DMS 273 (cell line): ENCODE data around the gene METTL16.
A peak's percentile ranks its signal among the peaks of the same experiment; 100 is the strongest.

Experiments used
- DNase-seq: peaks from one replicate; lab custom pipeline; 2025; ENCODE audit not compliant: unreplicated experiment; lab: John Stamatoyannopoulos, UW

The METTL16 gene

DNA sequence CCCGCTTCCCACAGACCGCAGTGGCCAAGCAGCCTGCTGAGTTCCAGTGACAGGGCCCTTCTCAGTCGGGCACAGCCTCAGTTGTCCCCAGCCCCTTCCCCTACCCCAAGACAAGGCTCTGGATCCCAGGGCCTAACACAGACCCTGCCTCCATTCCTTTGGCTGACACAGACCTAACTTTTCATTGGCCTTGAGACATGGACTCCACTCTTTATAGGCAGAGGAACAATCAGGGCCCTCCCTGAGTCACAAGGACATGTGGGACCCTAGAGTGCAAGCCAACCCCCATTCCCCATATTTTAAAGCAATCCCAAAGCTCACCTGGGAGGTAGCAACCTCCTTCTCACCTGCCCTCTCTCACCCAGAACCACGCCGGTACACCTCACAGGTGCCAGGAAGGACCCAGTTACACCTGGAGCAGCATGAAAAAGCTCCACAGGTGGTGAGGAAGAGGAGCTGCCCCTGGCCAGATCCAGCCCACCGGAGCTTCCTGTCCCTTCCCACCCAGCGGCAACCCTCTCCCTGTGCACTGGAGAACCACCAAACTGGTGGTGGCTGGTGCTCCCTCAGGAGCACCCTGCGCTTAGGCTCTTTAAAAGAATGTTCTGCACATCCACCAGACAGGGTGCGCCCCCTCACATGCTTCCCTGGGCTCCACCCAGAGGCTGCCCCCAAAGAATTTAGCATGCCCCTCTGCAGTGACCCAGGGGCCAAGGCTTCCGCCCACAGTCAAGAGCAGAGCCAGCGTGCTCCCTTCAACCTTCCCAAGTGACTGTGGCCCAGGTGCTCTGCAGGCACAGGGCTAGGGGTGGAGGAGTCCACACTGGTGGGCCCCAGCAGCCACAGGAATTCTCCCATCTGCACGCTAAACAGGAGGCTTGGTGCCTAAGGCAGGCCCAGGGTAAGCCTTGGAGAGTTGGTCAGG, 114.2 kb downstream of the METTL16 start:
- DNase-seq, result no peak

DNA sequence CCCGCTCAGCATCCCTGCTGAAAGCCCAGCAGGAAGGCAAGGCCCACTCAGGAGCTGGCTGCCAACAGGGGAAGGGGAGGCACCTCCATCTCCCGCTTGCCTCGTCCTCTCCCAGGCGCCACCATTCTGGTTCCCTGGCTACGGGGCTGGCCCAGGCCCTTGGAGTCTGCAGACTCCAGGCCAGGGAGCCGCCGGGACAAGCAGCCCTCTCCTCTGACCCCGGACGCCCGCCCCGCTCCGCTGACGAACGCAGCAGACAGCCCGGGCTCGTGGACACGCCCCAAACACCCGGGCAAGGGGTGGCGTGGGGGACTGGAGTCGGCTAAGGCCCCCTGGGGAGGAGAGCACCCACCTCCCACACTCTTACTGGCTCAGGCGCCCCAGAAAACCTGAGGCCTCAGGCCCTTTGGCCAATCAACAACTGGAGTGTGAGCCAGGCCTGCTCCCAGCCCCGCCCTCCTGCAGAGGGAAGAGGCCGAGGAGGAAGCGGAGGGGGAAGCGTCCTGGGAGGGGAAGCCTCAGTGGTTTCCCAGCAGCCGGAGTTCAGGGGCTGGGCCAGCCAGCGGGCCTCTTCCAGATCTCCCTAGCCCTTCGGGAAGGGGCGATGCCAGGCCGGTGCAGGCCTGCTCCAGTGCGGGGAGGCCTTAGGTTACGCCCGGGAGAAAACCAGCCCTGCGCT, 115.0 kb downstream of the METTL16 start:
- peak; percentile 80 for DNase-seq

DNA sequence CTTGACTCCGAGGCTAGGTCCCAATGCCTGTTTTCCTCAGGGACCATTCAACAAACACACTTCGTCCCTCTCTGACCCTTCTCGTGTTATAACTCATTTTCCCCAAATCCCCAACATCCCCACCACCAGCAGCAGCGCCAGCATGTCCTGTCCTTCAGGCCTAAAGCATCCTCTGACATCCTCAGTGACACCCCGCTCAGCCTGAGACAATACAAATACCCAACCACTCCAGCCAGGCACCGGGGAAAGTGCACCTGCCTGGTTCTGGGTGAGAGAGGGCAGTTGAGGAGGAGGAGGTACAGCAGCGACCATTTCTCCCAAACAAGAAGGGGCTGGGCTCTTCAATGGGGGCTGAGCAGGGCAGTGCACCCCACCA, 115.5 kb downstream of the METTL16 start:
- DNase-seq, result no peak

DNA sequence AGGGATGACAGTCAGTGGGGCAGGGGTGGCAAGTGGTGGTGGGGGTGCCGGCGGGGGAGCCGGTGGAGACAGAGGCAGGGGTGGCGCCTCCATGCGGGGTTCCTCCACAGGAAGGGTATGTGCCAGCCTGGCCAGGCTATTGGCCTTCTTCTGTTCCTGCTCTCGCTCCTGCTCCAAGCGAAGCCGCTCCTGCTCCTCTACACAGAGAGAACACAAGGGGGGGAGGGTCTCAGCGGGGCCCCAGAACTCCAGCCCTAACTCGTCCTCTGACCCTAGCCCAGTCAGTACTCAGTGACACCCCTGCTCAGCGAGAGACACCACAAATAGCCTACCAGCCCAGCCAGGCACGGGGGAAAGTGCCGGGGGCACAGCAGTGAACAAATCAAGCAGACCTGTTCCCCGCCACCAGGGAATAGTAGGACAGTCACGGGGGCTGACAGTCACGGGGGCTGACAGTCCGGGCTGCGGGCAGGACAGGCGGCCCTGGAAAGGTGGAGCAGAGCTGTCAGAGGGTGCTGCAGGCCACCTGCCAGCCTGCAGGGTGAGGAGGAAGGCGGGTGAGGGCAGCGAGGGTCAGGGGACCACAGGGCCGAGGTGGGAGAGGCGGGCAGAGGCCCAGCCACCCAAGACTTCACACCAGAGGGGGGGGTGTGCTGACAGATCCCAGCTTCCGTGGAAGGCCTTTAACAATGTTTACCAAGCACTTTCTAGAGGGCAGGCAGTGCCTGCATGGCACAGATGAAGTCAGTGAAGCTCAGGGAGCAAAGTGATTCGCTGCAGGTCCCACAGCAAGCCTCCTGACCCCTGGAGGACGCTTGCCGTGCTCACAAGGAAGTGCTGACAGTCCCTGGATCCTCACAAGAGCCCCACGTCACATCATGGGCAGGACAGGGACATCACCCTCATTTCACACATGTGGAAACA, 116.2 kb downstream of the METTL16 start:
- peak; percentile 47 for DNase-seq

DNA sequence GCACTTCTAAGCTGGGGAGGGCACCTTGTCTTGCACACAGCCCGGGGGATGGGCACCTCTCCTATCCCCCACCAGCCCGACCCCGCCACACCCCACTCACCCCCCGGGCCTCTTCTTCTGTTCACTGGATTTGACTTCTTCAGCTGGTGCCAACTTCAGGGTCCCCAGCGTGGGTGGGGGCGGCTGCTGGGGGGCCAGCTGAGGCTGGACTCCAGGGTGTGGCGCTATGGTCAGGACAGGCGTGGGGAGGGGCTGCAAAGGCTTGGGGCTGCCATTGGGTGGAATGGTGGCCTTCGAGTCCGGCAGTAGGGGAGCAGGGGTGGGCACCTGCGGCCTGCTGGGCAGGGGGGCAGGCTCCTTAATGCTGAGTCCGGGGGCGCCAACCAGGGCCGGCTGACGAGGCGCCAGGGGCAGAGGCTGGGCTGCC, 116.9 kb downstream of the METTL16 start:
- no peak for DNase-seq

DNA sequence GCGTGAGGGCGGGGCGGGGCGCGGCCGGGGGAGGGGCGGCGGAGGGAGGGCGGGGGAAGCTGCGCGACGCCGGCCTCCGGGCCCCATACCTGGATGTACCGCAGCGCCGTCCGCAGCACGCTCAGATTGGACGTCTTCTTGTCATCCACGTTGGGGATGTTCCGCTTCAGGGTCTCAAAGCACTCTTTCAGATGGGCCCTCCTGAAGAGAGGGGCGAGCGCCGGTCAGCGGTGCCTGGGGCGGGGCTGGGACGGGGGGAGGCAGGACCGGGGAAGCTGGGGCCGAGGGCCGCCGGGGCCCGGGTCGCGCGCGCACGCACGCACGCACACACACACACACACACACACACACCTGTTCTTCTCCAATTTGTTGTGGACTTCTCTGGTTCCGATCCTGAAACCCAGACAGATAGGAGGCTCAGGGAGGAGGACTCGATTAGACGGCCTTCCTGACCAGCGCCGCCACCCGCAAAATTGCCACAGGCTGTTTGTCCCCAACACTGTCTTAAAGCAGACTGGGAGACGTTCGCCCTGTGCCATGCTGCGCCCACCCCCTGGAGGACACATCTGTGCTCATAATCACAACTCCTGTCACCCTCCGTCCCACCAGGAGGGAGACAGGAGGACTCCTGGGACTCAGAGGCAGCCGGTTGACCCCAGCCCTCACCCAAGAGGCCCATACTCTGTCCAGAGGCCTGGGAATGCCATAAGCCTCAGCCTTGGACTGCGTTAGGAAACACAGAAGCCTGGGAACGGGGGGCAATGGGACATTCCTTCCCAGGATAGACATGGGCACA, 117.5 kb downstream of the METTL16 start:
- no peak for DNase-seq

DNA sequence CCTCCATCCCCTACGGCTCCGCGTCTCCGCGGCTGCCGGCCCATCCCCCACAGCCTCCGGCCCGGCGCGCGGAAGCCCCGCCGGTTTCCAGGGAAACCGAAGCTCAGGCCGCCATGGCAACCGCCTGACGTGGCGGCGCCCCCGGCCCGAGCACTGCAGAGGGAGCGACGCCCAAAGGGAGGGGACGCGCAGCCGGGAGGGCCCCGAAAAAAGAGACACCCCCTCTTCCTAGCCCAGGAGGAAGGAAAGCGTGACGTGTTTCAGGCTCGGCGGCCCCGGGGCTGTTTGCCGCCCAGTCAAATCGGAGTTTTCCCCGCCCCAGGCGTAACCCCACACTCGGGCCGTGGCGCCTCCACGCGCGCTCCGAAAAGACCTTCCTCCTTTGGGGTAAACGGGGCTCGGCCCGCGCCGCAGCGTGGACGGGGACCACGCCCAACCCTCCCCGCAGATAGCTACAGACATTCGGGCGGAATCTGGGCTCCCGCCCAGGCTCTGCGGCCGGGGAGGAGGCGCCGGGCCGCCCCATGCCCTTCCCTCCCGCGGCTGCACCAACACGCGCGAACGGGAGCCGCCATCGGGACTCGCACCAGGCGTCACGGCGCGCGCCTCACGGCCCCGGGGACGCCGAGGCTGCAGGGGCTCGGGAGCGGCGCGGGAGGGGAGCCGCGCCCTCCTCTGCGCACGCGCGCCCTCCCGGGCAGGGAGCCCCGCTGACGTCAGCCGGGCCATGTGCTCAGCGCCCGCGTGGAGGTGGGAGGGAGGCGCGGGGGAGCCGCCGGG, 118.3 kb downstream of the METTL16 start:
- peak; percentile 93 for DNase-seq

DNA sequence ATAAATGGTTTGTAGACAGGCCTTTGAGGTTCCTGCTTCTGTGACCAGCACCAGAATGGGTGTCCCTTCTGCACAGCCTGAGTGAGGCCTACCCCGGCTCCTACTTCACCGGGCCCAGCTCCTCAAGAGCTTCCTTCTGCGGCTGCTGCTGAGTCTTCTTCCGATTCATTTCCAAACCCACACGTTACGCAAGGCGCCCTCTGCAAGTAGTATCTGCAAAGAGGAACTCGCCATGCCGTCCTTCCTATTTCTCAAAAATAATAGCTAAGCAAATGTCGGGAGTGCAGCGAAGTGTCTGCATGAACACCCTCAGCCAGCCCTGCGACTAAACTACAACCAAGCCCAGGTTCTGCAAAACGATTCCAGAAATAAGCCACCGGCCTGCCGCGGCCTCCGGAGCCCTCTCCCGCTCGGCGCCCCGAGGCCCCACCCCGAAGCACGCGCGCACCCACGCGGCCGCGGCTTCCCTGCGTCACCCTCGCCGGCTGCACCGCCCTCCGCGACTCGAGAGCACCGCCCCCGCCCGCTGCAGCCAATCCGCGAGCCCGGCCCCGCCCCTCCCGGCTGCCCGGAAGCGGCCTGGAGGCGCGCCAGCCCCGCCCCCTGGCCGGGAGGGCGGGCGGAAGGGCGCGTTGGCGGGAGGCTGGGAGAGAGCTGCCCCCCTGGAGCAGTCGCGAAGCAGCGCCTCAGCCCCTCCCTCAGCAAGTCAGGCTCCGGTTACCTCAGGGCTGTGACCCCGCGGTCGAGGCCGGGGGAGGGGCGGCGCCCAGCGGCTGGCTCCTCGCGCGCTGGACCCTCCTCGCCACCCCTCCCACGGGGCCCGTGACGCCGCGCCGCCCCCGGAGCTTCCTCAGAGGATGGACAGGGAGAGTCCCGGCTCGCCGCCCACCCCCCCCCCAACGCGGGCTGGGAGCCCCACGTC, 119.2 kb downstream of the METTL16 start:
- peak; percentile 96 for DNase-seq

DNA sequence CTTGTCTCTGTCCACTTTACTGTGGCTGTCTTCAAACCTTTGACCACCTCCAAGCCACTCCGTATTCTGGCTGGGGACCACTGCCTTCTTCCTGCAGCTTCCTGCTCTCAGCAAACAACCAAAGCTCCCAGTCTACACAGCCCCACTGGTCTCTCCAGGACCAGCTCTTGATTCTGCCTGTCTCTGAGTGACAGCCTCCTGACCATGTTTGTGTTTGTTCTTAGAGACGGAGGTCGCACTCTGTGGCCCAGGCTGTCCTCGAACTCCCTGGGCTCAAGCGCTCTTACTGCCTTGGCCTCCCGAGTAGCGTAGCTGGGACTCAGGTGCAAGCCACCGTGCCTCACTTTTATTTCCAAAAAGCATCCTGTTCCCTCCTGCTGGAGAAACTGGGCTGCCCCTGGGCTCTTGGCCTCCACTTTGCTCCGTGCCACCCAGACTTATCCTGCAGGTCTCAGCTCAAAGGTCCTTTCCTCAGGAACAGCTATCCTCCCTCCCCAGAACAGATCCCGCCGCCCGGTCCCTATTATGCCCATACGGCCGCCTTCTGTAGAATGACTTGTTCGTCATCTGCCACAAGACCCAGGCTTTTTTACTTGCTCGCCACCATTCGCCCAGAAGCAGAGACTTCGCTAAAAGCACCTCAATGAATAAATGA, 120.0 kb downstream of the METTL16 start:
- no peak for DNase-seq

DNA sequence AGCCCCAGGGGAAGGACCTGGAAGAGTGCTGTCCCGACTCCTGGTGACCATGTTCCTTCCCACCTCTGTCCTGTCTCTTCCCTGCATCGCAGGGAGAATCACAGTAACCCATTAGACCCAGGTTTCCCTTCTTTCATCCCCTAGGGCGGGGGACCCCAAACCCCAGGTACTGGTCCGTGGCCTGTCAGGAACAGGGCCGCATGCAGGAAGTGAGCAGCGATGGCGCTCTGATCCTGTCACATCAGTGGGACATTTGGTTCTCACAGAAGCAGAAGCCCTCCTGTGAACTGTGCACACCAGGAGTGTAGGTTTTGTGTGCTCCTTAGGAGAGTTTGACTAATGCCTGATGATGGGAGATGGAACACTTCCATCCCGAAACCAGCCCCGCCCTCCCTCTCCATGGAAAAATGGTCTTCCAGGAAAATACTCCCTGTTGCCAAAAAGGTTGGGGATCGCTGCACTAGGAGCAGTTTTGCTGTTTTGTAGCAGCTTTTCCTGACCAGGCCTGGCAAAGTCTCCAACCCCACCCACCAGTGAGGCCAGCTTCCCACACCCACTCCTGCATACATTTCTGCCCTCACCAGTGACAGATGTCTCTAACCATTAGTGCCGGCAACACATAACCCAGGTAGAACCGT, 121.4 kb downstream of the METTL16 start:
- DNase-seq, result peak; percentile 38

DNA sequence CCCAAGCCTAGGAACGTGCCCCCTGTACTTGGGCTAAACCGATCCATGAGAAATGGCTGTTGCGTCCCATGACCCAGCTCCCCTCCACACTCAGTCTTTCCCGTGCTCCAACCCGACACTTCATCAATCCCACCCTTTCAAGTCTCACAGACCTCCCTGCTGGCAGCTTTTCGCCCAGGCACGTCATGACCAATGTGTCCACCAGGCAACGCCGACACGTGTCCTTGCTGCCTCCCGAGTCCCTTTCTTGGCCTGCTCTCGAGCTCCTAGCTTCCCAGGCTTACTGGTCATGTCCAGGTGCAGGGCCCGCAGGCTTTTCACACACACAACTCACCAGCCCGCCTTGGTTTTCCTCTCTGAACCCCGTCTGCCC, 123.0 kb downstream of the METTL16 start:
- DNase-seq, result peak; percentile 39

DNA sequence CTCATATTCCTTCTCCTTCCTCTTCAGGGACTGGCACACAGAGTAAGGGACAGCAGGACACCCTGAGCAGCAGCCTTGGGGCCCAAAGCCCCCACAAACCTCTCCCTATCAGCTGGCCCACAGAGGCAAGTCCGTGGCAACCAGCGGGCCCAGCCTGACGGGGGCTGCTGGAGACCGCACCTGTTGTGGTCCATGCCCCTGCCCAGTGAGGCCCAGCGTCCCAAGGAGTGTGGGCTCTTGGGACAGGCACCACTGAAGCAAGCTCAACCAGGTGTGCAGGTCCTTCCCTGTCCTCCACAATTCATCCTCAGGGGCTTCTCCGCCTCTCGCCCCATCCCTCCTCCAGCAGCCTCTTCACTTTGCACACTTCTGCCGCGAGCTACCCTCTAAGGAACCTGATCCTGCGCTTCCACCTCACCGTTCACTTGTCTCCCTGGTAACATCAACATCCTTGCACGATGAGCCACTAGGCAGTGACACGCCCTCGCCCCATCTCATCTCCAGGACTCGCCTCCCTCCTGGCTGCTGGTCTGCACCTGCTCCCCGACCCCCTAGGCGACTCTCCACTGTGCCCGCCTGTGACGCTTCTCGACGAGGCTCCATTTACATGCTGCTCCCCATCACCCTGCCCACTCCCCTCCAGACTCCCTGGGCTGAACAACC, 123.5 kb downstream of the METTL16 start:
- DNase-seq, result no peak

DNA sequence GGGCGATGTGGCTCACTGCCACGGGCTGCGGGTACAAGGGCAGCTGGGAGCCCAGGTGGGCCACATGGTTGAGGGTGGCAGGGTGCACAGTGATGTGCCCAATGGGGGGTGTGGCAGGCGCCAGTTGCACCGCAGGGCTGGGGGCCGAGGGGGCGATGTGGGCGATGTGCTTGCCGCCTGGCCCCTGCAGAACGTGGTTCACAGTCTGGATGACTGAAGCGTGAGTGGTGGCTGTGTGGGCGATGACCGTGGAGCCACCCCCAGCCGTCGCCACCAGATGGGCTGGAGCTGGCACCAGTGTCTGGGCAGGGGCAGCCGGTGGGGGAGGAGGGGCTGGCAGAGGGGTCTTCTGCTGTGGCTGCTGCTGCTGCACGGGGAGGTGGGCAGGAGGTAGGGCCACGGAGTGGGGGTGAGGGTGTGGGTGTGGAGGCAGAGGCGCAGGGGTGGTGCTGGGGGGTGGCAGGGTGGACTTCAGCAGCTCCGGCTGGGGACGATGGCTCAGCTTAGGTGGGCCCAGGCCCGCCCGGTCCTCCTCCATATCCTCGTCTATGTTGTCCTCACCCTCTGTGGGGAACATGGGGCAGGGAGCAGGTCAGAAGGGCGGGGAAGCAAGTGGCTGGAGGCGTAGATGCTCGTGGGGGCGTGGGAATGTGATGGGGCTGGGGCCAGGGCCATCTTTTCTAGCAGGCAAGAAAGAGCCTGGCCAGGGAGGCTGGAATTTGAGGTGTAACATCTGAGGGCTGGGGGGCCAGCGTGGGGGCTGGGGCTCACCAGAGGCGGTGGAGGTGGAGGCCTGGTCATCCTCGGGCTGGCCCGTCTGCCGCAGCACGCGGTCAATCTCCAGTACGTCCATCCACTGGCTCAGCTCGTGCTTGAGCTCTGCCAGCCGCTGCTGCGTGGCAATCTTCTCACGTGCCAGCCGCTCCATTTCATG, 124.3 kb downstream of the METTL16 start:
- no peak for DNase-seq

DNA sequence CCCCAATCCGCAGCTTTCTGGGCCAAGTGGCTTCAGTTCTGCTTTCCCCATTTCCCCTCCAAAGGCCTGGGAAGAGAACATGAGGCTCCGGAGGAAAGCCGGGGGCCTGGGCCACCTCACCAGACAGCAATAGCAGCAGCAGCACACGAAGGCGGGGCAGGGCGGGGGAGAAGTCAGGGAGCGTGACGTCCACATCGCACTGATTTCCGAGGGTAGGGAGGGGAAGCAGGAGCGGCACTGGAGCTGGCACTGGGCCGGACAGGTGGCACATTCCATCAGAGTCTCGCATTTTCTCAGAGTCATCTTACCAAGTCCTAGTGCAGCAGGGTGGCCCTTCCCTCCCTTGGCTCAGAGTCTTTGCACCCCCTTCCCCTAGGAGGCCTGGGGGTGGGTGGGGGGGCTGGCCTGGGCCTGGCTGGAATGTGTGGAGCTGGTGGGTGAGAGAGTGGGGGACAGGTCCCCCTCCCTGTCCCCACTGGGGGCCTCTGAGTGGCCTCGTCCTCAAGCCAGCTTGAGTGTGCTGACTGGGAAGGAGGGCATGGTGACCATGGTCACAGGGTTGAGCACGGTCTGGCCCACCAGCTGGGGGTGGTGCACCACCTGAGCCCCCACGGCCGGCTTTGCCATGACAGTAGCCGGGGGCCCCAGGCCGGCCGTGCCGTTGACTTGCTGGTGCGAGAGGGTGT, 125.1 kb downstream of the METTL16 start:
- DNase-seq, result no peak
